ENCODE results near the gene BTBD16.

DNA sequence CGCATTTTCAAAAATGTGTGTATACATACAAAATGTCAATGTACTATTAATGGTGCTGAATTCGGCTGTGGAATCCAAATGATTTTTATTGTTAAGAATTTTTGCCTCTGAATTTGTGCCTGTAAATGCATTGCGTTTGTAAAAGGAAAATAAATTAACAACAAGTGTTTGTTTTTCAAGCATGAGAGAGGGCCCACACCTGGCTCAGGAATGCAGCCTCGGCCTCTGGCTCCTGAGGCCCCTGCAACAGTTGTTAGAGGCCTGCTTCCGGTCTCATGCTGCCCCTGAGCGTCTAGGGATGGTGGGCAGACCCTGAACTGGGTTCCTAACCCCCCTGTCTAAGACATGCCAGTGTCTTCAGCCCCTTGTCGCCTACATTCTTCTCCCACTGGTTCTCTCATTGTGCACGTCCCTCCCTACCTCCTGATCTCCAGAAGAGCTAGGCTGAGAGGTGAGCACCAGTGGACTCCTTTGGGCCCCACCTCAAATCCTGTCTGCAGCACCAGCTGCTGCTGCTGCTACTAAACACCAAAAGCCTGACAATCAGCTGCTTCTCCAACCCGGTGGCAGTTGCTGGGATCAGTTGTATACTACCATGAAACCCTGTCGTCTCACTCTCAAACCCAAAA lies 1.9 kb upstream of the BTBD16 start:
- TF ChIP-seq, protein P1, sequence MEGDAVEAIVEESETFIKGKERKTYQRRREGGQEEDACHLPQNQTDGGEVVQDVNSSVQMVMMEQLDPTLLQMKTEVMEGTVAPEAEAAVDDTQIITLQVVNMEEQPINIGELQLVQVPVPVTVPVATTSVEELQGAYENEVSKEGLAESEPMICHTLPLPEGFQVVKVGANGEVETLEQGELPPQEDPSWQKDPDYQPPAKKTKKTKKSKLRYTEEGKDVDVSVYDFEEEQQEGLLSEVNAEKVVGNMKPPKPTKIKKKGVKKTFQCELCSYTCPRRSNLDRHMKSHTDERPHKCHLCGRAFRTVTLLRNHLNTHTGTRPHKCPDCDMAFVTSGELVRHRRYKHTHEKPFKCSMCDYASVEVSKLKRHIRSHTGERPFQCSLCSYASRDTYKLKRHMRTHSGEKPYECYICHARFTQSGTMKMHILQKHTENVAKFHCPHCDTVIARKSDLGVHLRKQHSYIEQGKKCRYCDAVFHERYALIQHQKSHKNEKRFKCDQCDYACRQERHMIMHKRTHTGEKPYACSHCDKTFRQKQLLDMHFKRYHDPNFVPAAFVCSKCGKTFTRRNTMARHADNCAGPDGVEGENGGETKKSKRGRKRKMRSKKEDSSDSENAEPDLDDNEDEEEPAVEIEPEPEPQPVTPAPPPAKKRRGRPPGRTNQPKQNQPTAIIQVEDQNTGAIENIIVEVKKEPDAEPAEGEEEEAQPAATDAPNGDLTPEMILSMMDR (IDR thresholded peaks at IDR 0.05): no peak
- TF ChIP-seq POLR2A (IDR thresholded peaks at IDR 0.05) (no peak), EP300 (IDR thresholded peaks at IDR 0.05; ENCODE audit: low read depth) (no peak)

Data from transverse colon (tissue), 3 donors.